HG03521 (cell line): ENCODE results near the gene TNRC6C.
"Not testable (repeated sequence)": the region's sequence is repeated elsewhere in the genome, so short reads cannot be mapped to it uniquely, and the experiment has no call there.

Source experiments
- ATAC-seq: cut with Tn5 transposase; IDR thresholded peaks from one replicate; pipeline ENCODE4 v1.9.1; 2021; ENCODE audit warnings: mild to moderate bottlenecking, moderate library complexity; ENCODE audit not compliant: unreplicated experiment

Gene TNRC6C

DNA sequence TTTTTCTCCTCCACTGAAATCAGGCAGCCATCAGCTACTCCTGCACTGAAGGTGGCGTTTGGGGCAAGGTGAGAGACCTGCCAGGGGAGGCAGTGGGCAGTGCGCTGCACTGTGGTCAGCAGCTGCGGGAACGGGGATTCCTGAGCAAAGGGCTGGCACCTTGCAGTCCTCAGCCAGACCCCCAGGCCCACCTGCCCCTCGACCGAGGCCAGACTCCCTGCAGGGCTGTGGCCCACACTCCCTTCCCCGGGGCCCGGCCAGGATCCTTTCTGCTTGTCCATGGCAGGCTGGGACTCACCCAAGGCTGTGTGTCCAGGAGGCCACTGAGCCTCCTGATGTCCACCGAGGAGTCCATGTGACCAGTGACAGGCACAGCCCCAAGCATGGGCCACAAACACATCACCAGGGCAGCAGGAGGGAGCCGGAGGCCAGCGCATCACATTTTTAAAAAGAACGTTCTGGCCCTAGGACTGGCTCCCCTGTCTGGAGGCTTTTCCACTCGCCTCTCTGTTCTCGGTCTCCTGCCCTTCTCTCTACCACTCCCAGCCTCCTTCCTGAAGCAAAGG lies 28.5 kb upstream of the TNRC6C start:
- ATAC-seq, result no peak

DNA sequence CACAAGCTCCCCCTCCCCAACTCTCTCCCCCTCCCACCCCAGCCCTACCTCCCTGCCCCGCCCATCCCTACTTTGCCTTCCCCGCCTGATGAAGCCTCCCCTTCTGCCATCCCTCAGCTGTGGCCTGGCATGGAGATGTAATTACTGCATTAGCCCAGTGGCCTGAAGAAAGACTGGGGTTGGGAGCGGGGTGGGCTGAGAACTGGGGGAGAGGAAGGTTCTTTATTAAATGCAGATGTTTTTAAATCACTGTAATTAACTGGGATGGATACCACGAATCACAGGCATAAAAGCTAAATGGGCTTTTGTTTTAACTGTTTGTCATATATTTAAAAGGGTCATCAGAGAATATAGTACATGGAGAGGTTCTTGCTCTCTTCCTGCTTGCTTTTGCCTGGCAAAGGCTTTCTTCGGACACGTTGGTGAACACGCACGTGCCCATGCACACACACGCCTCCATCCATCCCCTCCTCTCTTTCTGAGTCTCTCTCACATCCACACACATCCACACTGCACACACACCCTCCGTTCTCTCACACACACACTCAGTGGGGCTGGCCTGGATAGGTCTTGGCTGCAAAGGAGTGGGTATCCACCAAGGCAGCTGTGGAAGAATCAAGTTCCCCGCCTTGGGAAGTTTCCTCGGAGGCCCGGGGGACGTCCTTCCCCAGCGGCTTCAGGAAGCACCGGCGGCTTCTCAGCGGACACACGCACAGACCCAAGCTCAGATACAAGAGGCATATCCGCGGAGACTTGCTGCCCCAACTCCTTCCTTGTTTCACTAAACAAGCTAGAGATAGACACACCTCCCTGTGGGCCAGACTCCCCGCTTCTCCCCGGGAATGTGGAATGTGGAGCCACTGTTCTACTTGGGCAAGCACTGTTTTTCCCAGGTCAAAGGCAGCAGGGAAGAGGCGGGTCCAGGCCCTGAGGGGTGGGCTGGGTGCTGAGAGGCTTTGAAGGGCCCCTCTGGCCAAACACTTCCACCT lies 27.4 kb upstream of the TNRC6C start:
- ATAC-seq, result no peak

DNA sequence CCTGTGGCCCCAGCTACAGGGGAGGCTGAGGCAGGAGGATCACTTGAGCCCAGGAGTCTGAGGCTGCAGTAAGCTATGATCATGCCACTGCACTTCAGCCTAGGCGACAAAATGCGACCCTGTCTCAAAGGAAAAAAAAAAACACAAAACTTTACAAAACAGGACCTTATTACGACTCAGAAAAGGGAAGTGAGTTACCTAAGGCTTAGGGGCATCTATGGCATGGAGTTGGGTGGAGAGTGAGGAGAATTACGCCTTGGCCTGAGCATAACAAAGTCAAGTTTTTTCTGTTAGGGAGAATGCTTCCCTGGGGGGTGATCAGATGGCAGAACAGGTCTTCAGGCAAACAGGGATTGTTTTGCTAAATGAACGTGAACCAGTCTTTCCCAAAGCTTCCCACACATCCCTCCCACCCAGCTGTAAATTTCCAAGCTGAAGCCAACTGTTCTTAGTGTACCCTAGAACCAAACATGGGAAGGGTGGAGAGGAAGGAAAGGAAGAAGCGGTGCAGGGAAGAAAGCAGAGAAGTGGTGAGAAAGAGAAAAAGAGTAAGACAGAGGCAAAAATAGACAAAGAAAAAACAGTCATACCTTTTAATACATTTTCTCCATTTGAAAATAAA lies 24.6 kb upstream of the TNRC6C start:
- no peak for ATAC-seq

DNA sequence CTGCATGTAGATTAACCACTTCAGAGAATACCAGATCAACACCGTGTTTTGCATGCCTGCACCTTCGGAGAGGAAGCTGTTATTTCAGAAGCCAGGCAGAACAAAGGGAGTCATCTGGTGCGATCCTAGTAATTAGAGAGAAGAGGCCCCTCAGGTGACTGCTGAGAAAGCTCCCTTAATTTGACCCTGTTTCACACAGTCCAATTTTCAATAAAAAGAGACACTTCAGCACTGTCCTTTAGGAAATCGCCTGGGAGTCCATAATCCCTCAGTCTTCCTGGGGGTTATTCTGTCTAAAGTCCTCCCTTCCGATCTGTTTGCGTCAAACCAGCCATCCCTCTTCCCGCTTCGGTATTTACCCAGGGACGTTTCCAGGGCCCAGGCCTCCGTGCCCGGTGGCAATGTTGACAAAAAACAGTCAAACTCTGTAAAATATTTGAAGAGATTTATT lies 23.4 kb upstream of the TNRC6C start:
- ATAC-seq, result no peak

DNA sequence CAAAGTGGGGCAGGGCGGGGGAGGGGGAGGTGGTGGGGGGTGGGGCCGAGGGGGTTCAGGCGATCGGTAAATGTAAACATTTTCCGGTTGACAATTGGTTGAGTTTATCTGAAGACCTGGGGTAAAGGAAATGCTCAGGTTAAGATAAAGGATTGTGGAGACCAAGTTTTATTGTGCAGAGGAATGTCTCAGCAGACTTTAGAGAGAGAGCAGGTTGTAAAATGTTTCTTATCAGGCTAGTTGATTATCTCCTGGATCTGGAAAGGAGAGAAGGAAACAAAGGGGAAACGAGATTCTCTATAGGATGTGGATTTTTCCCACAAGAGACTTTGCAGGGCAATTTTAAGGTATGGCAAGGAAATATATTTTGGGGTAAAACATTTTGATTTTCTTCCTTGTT lies 22.8 kb upstream of the TNRC6C start:
- ATAC-seq, result not testable (repeated sequence)

DNA sequence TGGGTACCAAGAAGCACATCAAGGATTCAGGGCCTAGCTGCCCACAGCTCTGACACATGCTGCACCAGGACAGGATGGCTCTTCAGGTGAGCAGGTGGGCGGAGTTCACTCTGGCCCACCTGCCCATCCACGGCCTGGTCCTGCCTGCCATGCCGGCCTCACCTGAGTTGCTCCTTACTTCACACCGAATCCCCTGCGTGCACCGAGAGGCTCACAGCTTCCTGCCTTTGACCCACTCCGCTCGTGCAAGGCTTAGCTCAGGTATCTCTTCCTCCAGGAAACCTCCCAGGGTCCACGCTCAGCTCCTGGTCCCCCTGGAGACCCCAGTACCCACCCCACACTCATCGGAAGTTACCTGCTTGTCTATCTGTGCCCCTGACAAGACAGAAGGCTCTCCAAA lies 21.6 kb upstream of the TNRC6C start:
- ATAC-seq, result no peak

DNA sequence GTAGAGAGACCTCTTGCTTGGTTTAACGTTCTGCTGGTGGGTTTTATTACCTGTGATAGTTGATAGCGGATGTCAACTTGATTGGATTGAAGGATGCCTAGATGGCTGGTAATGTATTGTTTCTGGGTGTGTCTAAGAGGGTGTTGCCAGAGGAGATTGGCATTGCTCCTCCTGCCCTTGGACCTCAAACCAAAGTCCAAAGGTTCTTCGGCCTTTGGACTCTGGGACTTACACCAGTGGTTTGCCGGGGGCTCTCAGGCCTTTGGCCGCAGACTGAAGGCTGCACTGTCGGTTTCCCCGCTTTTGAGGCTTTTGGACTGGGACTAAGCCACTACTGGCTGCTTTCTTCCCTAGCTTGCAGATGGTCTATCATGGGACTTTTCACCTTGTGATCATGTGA lies 17.5 kb upstream of the TNRC6C start:
- ATAC-seq, result no peak

DNA sequence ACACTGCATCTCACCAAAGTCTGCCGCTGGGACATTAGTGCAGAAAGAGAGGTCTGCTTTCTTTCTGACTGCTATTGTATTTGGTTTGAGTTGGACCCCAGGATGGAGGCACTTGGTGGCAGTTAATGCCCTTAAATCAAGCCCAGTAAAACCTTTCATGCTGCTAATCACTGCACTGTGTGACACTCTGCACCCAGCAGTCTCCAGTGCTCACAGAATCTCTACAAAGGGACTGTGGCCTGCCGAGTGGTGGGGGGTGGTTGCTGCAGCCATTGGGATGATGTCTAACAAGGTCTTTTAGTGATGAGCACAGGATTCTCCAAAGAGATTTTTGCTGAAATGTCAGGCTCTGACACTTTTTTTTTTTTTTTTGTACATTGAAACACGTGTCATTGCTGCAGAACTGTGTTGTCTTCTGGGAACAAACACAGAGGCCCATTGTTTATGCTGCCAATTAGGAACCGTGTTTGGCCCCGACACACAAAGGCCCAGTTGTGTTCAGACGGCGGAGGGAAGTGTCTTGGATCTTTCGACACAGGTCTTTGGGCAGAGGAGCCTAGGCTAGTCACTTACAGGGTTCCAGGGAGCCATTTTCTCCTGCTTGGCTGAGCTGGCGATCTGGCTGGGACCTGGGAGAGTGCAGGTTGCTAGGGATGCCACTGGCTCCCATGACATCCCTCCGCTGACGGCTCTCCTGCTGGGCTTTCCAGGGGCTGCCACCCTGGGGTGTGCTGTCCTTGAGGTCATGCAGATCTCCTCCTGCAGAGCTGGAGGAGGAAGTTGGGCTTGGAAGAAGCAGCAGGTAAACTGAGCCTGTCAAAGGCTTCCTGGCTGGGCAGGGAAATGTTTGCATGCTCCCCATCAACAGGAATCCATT lies 16.2 kb upstream of the TNRC6C start:
- no peak for ATAC-seq

DNA sequence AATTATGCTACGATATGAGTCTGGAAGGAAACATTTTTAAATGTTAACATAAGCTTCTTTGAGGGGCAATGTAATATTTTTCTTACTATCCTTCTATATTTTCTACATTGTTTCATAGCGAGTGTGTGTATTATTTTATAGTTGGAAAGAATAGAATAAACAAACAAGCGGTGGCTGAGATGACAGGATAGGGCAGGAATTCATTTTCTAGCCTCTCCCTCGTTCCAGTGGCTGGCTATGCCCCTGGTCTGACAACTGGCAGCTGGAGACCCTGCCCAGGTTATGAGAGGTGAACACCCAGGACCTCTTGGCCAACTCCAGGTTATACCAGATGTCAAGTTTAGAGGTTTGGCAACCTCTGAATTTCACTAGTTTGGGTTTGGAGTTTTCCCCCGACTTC lies 14.5 kb upstream of the TNRC6C start:
- no peak for ATAC-seq

DNA sequence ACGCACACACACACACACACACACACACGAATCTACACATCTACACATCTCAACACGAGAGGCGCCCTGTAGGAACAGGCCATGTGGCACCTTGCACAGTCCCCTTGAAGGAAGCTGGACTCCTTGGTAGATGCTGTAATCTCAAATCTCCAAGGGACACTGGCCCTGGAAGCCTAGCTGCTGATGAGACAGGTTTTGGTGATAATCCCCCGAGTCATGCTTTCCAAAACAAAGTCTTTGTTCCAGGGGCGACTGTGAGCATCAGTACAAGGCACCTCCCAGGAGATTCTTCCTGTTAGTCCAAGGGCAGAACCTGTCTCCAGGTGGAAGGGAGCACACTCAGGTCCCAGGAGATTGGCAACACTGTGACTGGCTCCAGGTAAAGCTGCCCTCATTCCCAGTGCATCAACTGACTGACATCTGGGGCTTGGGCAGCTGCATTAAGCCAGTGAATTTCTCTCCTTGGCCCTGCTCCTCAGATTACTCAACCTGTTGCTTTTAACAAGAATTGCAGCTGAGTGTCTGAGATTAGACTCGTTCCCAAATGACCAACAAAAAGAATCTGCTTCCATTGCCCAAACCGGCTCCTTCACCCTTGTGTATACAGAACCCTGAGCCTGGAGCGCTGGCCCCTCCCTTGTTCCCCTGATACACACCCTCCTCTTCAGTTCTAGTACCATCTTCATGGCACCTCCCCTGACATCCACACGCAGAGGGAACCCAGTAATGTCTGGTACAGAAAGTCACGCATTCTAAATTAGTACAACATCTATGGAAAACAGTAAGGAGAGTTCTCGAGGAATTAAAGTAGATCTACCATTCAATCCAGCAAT lies 13.9 kb upstream of the TNRC6C start:
- no peak for ATAC-seq

DNA sequence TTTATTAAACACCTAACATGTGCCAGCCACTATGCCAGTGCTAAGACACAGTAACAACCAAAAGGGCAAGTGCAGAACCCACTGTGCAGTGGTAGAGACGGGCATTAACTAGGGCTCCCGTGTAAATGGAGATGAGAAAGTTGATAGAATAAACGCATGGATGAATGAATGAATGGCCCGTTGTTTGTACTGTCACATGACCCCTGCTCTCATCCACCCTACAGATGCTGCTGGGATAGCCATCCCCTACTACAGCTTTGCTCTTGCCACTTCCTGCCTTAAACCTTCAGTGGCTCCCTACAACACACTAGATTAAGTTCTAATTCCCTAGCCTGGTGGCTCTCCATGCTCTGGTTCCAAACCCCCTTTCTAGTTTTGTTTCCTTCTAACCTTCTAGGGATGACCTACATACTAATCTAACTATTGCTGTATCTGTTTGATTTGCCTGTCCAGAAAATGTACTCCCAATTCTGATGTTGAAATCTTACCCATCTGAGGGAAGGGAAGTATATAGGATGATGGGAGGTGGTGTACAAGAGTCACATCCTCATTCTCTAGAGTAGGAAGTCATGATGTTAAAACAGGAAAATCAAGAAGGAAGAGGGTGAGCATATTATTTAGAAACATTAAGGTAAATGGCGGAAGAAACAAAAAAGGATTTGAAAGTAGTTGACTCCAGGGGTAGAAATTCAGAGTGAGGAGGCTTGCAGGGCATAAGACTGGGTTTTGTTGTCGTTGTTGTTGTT lies 11.4 kb upstream of the TNRC6C start:
- ATAC-seq, result no peak

DNA sequence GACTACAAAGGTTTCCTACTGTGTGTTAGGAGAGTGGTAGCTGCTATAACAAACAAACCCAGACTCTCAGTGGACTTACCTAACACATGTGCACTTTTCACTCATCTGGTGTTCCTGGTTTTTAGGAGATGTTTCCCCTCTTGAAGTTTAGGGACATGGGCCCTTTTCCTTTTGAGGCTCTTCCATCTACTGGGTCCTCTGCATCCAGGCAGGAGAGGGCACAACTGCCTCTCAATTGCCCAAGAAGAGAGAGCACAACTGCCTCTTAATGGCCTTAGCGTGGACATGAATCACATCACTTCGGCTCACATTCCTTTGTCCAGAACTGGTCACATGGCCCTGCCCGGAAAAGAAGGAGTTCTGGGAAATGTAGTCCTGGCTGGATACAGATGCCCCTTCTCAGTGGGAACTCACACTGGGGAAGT lies 9.8 kb upstream of the TNRC6C start:
- no peak for ATAC-seq

DNA sequence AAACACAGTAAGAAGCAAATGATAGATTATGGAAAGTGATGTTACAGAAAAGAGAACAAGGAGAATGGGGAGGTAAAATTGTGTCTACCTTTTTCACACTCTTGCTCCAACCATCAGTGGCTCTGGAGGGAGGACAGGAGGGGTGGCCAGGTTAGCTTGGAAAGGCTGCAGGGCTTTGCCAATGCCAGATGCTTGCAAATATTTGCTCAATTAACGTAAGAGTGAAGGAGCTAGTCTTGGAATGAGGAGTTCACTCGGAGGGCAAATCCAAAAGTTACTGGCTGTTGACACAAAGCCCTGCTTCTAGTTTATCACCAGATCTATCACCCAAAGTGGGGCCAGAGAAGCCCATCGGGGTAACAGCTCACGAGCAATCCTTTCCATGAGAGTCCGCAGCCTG lies 7.4 kb upstream of the TNRC6C start:
- ATAC-seq, result no peak

DNA sequence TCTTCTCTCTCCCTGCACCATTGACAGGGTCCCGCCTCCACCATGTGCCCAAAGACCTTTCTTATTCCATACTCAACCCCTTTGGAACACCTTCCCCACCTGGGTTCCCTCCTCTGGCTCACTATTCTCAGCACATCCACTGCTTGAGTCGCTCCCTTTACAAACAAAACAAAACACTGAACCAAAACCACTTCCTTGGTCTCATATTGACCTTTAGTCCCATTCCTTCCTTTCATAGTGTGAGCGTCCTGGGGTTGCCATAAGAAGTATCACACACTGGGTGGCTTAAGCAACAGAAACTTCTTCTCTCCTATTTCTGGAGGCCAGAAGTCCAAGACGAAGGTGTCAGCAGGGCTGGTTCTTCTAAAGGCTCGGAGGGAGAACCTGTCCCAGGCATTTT lies 6.1 kb upstream of the TNRC6C start:
- no peak for ATAC-seq

DNA sequence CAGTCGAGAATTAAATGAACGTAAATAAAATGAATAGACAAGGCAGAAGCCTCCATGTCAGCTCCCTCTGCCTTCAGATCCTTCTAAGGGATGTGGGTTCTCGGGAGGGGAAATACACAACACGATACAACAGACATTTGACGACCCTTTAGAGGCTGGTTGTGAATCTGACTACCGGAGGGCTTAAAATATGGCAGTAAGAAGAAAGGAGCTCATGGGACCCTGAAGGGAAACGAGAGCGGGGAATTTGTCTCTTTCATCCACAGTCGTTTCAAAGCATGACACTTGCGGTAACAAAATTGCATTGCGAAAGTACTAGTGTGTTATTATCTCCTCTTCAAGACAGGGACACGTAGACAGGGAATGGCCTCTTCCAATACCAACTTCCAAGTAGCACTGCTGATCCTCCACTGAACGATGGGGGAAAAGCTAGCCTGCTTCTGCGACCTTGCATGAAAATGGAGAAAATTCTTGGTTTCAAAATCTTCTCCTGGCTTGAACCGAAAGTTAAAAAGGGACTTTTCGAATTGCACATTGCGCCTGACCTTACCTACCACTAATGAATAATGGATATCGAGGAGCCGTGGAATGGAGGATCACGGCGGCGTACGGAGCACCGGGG lies 1.2 kb upstream of the TNRC6C start:
- ATAC-seq, result no peak

DNA sequence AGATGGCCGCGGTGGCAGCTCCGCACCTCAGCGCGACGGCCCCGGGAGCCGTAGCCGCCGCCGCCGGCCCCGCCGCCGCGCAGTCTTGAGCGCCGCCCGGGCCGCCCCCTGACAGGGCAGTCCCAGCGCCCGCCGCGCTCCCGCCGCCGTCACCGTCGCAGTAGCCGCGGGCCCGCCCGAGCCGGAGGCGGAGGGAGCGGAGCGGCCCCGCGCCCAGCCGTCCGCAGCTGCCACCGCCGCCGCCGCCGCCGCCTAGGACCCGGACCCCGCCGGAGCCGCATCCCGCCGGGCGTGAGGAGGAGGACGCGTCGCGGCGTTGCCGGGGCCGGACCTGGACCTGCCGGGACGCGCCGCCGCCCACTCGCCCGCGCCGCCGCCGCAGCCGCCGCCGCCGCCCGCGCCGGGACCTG lies 218 bp downstream of the TNRC6C start:
- ATAC-seq, result peak; percentile 9

DNA sequence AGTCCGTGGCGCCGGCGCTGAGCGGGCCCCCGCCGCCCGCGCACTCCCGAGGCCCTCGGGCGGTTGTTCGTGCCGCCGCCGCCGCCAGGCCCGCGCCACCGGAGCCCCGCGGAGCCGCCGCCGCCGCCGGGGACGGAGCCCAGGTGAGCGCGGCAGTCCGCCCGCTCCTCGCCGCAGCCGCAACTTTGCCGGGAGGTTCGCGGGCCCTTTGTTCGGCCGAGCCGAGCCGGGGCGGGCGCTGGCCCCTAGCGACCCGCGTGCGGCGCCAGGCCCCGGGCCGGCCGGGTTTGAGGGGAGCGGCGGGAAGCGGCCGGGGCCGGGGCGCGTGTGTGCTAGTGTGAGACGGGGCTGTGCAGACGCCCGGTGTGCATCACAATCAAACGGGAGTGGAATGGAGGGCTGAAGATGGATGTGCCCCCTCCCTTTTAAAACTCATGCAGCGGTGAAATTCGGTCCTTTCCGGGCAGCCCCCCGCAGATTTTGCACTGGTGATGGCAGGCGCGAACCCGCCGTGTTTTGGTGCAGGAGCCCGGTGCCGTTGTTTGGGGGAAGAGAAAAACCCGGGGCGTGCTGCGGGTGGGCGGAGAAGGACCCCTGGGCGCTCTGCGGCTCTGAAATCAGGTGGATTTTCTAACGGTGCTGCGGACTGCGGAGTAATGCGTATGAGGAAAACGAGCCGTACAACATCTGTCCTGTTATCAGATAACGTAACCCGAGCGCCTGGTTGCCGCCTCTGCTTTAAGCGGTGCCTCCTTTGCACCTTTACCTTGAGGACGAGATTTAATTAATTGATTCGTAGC lies 823 bp downstream of the TNRC6C start:
- ATAC-seq, result no peak

DNA sequence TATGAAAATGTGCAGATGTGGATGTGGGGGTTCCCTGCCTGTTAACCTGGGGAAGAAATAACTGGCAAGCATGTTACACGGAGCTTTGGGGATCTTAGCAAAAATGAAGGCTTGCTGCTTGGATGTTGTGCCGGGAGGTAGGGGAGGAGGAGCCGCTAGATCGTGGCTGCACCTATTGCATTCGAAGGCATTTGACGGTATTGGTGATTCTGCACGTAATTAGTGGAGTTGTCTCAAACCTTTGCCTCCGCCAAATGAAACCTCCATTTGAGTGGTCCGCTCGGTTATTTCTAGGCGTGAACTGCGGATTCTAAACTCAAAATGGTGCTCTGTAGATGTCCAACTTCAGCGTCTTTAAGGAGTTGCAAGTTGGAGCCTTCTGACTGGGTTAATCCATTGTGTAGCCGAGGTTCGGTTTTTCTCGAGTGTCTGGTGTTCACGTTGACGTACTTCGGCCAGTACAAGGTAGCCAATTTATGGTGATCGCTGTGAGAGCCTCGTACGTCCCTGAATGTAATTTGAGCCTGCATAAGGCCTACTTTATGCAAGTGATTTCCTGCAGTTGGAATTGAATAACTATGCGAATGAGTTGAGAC lies 1.5 kb downstream of the TNRC6C start:
- no peak for ATAC-seq
